ENCODE results near the gene NEK9.
A peak's percentile ranks its signal among the peaks of the same experiment; 100 is the strongest.

NEK9 gene

GRCh38 chr14:75127903-75128595, 1.2 kb upstream of the NEK9 start:
- H3K4me3 ChIP-seq (ENCODE audit: low read depth, low read length), result peak overlapping the region; percentile 96
- TF ChIP-seq MYC (IDR thresholded peaks at IDR 0.05; ENCODE audit: low read depth, low read length) (0 out of 2 replicates have a peak, but pooled peaks have one; percentile 8), POLR2A (IDR thresholded peaks at IDR 0.05; ENCODE audit: extremely low read depth, insufficient read length) (no peak), MAX (IDR thresholded peaks at IDR 0.05; ENCODE audit: low read depth, low read length) (0 out of 2 replicates have a peak, but pooled peaks have one; percentile 12)
- DNase-seq (ENCODE audit: low read depth), result peak; percentile 51

- peak overlapping the region; percentile 96 for H3K4me3 ChIP-seq (ENCODE audit: low read depth, low read length)
- DNase-seq (ENCODE audit: low read depth), result peak; percentile 23
Measured at GRCh38 chr14:75127474-75127820, 599 bp upstream of the NEK9 start.

GRCh38 chr14:75126121-75126544, 715 bp downstream of the NEK9 start:
- no peak for TF ChIP-seq CTCF (IDR thresholded peaks at IDR 0.05; ENCODE audit: low read depth, low read length)
- no peak for TF ChIP-seq MAX (IDR thresholded peaks at IDR 0.05; ENCODE audit: low read depth, low read length)
- TF ChIP-seq POLR2A (IDR thresholded peaks at IDR 0.05; ENCODE audit: extremely low read depth, insufficient read length), result no peak
- no peak for TF ChIP-seq MYC (IDR thresholded peaks at IDR 0.05; ENCODE audit: low read depth, low read length)
- DNase-seq (ENCODE audit: low read depth), result peak; percentile 63
- peak overlapping the region; percentile 96 for H3K4me3 ChIP-seq (ENCODE audit: low read depth, low read length)

- TF ChIP-seq MAX (IDR thresholded peaks at IDR 0.05; ENCODE audit: low read depth, low read length) (no peak), MYC (IDR thresholded peaks at IDR 0.05; ENCODE audit: low read depth, low read length) (no peak), POLR2A (IDR thresholded peaks at IDR 0.05; ENCODE audit: extremely low read depth, insufficient read length) (no peak), CTCF (IDR thresholded peaks at IDR 0.05; ENCODE audit: low read depth, low read length) (no peak)
- H3K4me3 ChIP-seq (ENCODE audit: low read depth, low read length), result peak overlapping the region; percentile 96
- DNase-seq (ENCODE audit: low read depth), result peak; percentile 47
Measured at GRCh38 chr14:75125617-75126016, 1.2 kb downstream of the NEK9 start.

GRCh38 chr14:75123991-75124390, 2.9 kb downstream of the NEK9 start:
- peak overlapping the region; percentile 16 for H3K4me3 ChIP-seq (ENCODE audit: low read depth, low read length)
- TF ChIP-seq POLR2A (IDR thresholded peaks at IDR 0.05; ENCODE audit: extremely low read depth, insufficient read length) (no peak), CTCF (IDR thresholded peaks at IDR 0.05; ENCODE audit: low read depth, low read length) (no peak), MYC (IDR thresholded peaks at IDR 0.05; ENCODE audit: low read depth, low read length) (no peak), MAX (IDR thresholded peaks at IDR 0.05; ENCODE audit: low read depth, low read length) (no peak)
- DNase-seq (ENCODE audit: low read depth), result peak; percentile 73

- DNase-seq (ENCODE audit: low read depth), result no peak
- TF ChIP-seq CTCF (IDR thresholded peaks at IDR 0.05; ENCODE audit: low read depth, low read length), result no peak
- no peak for TF ChIP-seq MYC (IDR thresholded peaks at IDR 0.05; ENCODE audit: low read depth, low read length)
- TF ChIP-seq POLR2A (IDR thresholded peaks at IDR 0.05; ENCODE audit: extremely low read depth, insufficient read length), result no peak
- no peak for TF ChIP-seq MAX (IDR thresholded peaks at IDR 0.05; ENCODE audit: low read depth, low read length)
- H3K4me3 ChIP-seq (ENCODE audit: low read depth, low read length), result no peak overlapping the region
Measured at GRCh38 chr14:75121552-75121951, 5.3 kb downstream of the NEK9 start.

All from NB4 (cell line).